ENCODE data around the gene CENPV. TPM values are rescaled to one million over a fixed set of nuclear protein-coding genes. Genes with fewer than 3 reads are reported as not detected.

Gene CENPV
- total RNA-seq, 1 experiment from 2014 or later = 64.6 TPM

GRCh38 chr17:16319969-16320368 is 33.3 kb downstream of the CENPV start:
- ChIA-PET CTCF (interaction anchor here (0.7 kb wide), 1 partner anchor 22 kb away, joined by 7 read pairs; no protein-coding TSS in a partner anchor), POLR2A (no interaction called here)
- Histone ChIP-seq H3K4me3 (ENCODE audit: low read depth in 2 of 2, low read length in 2 of 2) (no peak overlapping the region), H3K4me1 (ENCODE audit: control insufficient read depth, insufficient read depth, low read length) (no peaks in the 10 kb centered on the region), H3K9me3 (ENCODE audit: control insufficient read depth, insufficient read depth, low read depth, low read length) (no peaks in the 10 kb centered on the region), H3K27me3 (ENCODE audit: control insufficient read depth, insufficient read depth, low read length) (no peaks in the 10 kb centered on the region), H3K36me3 (ENCODE audit: control insufficient read depth, insufficient read depth, low read length) (no peaks in the 10 kb centered on the region), H3K27ac (ENCODE audit: low read length) (no peak overlapping the region)
- intact Hi-C loops (cut with micrococcal nuclease; ENCODE audit: unreplicated experiment) (no loop called here), in situ Hi-C loops (cut with HindIII; ENCODE audit: low pct_unique_long_range_greater_than_20kb, low sequenced_read_pairs) (no loop called here)
- TF ChIP-seq SIN3A (IDR thresholded peaks at IDR 0.05; ENCODE audit: borderline replicate concordance, insufficient read depth, low read depth, low read length) (no peak), TCF7L2 (IDR thresholded peaks at IDR 0.05; ENCODE audit: low read depth, low read length) (no peak), REST (IDR thresholded peaks at IDR 0.05; ENCODE audit: insufficient read depth in 1 of 2, low read depth in 2 of 2, low read length in 1 of 2) (no peak), CTCF (IDR thresholded peaks at IDR 0.05) (no peak), POLR2AphosphoS5 (IDR thresholded peaks at IDR 0.05; ENCODE audit: low read depth, low read length) (no peak)
- ATAC-seq (no peak), DNase-seq (ENCODE audit: low read depth, low spot score) (no peak)
- BruUV-seq (replicated peaks) = no TSS peak

- BruUV-seq (replicated peaks) = no TSS peak
- intact Hi-C loops (cut with micrococcal nuclease; ENCODE audit: unreplicated experiment) (no loop called here), in situ Hi-C loops (cut with HindIII; ENCODE audit: low pct_unique_long_range_greater_than_20kb, low sequenced_read_pairs) (no loop called here)
- no peaks in the 10 kb centered on the region for H3K36me3 ChIP-seq (ENCODE audit: control insufficient read depth, insufficient read depth, low read length)
- no peaks in the 10 kb centered on the region for H3K27me3 ChIP-seq (ENCODE audit: control insufficient read depth, insufficient read depth, low read length)
- POLR2A ChIA-PET = no interaction called here
- H3K9me3 ChIP-seq (ENCODE audit: control insufficient read depth, insufficient read depth, low read depth, low read length) = no peaks in the 10 kb centered on the region
- CTCF ChIA-PET = no interaction called here
- ATAC-seq (no peak), DNase-seq (ENCODE audit: low read depth, low spot score) (no peak)
- TF ChIP-seq POLR2AphosphoS5 (IDR thresholded peaks at IDR 0.05; ENCODE audit: low read depth, low read length) = no peak
- TF ChIP-seq SIN3A (IDR thresholded peaks at IDR 0.05; ENCODE audit: borderline replicate concordance, insufficient read depth, low read depth, low read length) = no peak
- TF ChIP-seq TCF7L2 (IDR thresholded peaks at IDR 0.05; ENCODE audit: low read depth, low read length) = no peak
- no peak for TF ChIP-seq REST (IDR thresholded peaks at IDR 0.05; ENCODE audit: insufficient read depth in 1 of 2, low read depth in 2 of 2, low read length in 1 of 2)
- no peak for TF ChIP-seq CTCF (IDR thresholded peaks at IDR 0.05)
- no peaks in the 10 kb centered on the region for H3K4me1 ChIP-seq (ENCODE audit: control insufficient read depth, insufficient read depth, low read length)
- no peak overlapping the region for H3K4me3 ChIP-seq (ENCODE audit: low read depth in 2 of 2, low read length in 2 of 2)
- no peak overlapping the region for H3K27ac ChIP-seq (ENCODE audit: low read length)
These were observed 38.4 kb downstream of the CENPV start for GRCh38 chr17:16314859-16315258.

Measured in Panc1 (cell line).